SK-N-SH treated with all-trans-retinoic acid at 6 μM for 48 hours (cell line): ENCODE results near the gene DLG1.

Experiments
- ESRRG ChIP-seq: fragments of 250-450 bp; sonication (Bioruptor Pico); IDR thresholded peaks from 2 replicates; pipeline ENCODE4 v1.6.1; 2021; ENCODE audit warnings: mild to moderate bottlenecking
- PPARA ChIP-seq: fragments of 250-450 bp; sonication (Bioruptor Pico); IDR thresholded peaks from 2 replicates; pipeline ENCODE4 v1.5.0; 2020; ENCODE audit warnings: mild to moderate bottlenecking, borderline replicate concordance
- ZFP30 ChIP-seq: fragments of 450-650 bp; formaldehyde crosslinking; IDR thresholded peaks from 2 replicates; pipeline ENCODE4 v1.5.0; 2022; ENCODE audit warnings: mild to moderate bottlenecking, moderate library complexity

- no peak for TF ChIP-seq ZFP30
- no peak for TF ChIP-seq ESRRG
- TF ChIP-seq PPARA (CRISPR knock-in tag) = no peak
Observed at GRCh38 chr3:197340521-197340871, 42.1 kb upstream of the DLG1 start.
